GM19099 (cell line): ENCODE results near the gene ACSF2.

Experiments
- POLR2A ChIP-seq: IDR thresholded peaks from 3 replicates; pipeline ENCODE4 v1.6.1; 2011; ENCODE audit warnings: low read depth; ENCODE audit not compliant: insufficient read length; ENCODE audit errors: extremely low read depth

Gene ACSF2

DNA sequence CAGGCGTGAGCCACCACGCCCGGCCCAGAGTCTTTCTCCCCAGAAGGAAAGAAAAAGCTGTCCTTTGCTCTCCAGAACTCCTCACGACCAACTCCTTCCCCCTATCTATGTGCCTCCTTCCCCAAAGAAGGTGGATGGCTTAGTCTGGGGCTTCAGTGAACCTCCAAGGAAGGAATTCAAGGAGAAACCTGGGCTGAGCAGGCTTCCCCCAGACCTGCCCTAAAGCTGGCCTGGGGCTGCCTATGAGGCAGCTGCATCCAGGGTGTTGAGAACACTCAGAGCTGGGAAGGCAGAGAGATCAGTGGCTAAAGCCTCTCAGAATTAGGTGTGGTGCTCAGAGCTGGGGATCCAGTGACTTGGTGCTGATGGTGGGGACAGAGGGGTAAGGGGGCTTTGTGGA, 3.8 kb downstream of the ACSF2 start:
- no peak for TF ChIP-seq POLR2A

DNA sequence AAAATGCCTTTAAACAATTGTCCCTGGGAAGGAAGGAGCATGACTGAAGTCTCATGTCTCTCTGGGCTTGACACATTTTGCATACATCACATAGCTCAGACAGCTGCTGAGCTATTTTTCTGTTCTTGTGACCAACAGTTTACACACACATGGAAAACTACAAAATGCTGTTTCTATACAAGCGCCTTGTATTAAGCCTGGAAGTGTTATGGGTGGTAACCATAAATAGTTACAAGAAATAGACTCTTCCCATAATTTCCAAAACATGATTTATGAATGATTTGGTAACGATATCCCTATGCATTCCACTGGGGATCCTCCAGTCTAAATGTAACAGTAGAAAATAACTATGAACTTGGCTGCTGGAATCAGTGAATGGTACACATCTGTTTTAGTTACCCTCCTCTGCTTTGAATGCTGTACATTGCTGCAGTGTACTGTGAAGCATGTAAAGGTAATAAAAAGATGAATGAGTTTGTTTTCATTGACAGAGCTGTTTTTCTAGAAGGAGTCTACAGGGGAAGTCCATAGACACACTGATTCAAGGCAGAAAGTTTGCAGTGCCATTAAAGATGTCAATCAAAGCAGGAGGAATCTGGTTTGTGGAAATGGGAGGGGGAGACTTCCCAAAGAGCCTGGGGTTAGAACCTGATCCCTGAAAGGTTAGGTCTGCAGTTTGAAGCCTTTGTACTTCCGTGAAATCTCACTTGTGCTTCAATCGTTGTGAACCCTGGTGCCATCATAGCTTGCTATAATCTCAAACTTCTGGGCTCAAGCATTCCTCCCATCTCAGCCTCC, 5.0 kb downstream of the ACSF2 start:
- no peak for TF ChIP-seq POLR2A

GRCh38 chr17:50432125-50432762, 6.2 kb downstream of the ACSF2 start:
- no peak for TF ChIP-seq POLR2A

GRCh38 chr17:50437409-50437808, 11.4 kb downstream of the ACSF2 start:
- no peak for TF ChIP-seq POLR2A

DNA sequence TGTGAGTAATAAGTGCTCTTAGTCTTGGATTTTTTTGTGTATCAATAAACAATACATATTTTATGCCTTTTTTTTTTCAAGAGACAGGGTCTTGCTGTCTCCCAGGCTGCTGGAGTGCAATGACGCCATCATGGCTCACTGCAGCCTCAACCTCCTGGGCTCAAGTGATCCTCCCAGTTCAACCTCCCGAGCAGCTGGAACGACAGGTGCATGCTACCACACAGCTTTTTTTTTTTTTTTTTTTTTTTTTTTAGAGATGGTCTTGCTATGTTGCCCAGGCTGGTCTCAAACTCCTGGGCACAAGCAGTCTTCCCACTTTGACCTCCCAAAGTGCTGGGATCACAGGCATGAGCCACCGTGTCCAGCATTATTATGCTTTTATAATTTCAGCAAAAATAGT, 13.0 kb downstream of the ACSF2 start:
- TF ChIP-seq POLR2A = no peak

- TF ChIP-seq POLR2A = no peak
Observed at GRCh38 chr17:50440172-50440837, 14.3 kb downstream of the ACSF2 start.

- no peak for TF ChIP-seq POLR2A
Observed at GRCh38 chr17:50440838-50441829, 15.1 kb downstream of the ACSF2 start.

- no peak for TF ChIP-seq POLR2A
Observed at GRCh38 chr17:50443505-50443974, 17.5 kb downstream of the ACSF2 start.

DNA sequence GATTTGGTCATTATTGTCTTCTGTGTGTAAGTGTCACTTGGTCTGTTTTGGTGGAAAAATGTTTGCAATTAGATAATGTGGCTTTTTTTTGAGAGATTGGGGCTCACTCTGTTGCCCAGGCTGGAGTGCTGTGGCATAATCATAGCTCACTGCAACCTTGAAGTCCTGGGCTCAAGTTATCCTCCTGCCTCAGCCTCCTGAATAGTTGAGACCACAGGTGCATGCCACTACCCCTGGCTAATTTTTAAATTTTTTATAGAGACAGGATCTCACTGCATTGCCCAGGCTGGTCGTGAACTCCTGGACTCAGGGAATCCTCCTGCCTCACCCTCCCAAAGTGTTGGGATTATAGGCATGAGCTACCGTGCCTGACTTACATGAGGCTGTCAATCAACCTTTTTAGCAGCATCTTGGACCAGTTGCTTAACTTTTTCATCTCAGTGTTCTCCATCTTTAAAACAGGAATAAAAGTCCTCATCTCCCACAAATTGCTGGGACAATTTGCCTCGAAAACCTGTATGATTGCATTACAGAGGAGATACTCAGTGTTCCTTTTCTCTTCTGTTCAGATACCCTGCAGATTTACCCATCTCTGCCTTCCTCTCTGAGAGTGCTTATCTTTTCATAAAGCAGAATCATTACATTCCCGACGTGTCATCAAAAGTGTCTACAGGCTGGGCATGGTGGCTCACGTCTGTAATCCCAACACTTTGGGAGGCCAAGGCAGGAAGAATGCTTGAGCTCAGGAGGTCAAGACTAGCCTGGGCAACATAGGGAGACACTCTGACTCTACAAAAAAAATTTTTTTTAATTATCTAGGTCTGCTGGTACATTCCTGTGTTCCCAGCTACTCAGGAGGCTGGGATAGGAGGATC, 19.1 kb downstream of the ACSF2 start:
- no peak for TF ChIP-seq POLR2A

DNA sequence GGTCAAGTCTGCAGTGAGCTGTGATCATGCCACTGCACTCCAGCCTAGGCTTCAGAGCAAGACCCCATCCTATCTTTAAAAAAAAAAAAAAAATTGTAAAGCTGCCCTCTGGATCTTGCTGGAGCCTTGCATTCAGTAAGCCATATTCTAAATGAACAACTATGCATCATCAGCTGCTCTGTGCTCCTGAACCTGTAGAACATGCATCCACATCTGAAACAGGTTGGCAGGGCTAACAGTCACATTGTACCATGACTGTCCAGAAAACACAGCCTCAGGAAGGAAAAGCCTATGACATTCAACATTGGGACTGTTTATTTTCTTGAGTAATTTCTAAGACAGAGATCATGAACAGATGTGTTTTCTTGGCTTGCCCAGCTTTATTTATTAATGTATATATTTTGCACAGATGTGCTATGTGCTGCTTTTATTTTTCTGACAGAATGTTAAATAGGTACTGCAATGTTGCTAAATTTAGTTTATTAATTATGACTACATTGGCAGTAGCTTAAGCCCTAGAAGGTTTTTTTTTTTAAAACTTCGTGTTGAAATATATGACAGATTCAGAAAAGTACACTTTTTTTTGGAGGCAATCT, 19.8 kb downstream of the ACSF2 start:
- TF ChIP-seq POLR2A = no peak

- no peak for TF ChIP-seq POLR2A
Observed at GRCh38 chr17:50447870-50448595, 22.0 kb downstream of the ACSF2 start.

DNA sequence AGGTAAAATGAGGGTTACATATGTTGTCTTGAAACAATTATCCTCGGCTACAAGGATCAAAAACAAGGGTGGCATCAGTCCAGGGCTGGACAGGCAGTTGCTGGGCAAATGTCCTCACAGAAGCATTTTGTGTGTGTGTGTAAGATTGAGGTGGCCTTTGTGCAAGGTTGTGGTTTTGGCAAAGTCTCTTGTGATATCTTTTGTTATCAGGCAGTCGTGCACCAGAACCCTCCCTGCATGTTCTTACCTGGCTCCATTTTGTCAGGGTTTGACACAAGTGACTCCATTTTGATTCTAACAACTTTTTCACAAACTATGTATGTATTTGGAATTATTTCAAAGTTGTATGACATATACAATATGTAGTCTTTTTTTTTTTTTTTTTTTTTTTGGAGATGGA, 22.6 kb downstream of the ACSF2 start:
- no peak for TF ChIP-seq POLR2A
